GM23338 (cell line): ENCODE results near the gene VENTX. TPM values are rescaled to one million over a fixed set of nuclear protein-coding genes. Genes with fewer than 3 reads are reported as not detected.

Experiments used
- ATAC-seq: fragments of 200-7000 bp; cut with Tn5 transposase; 3 replicates; pipeline ENCODE4 v1.9.1; 2020
- DNase-seq: peaks from one replicate; pipeline ENCODE4 v3.0.0-alpha.2; 2015; ENCODE audit warnings: low spot score
- H2AFZ ChIP-seq: fragments of 200-600 bp; sonication (generic); 2 replicates; pipeline ENCODE4 v1.8.0; 2016; ENCODE audit warnings: antibody characterized with exemption, mild to moderate bottlenecking, moderate library complexity
- H3F3A ChIP-seq: fragments of 200-600 bp; sonication (generic); replicated peaks from 2 replicates; pipeline ENCODE4 v1.8.0; 2017; ENCODE audit warnings: antibody characterized with exemption, mixed run types, low read depth
- H3K27ac ChIP-seq: fragments of 200-600 bp; sonication (generic); 2 replicates; pipeline ENCODE4 v1.6.1; 2016; ENCODE audit warnings: low read depth
- H3K27me3 ChIP-seq: fragments of 200-600 bp; sonication (generic); 2 replicates; pipeline ENCODE4 v1.8.0; 2016; ENCODE audit warnings: mild to moderate bottlenecking, mixed run types, moderate library complexity; ENCODE audit not compliant: insufficient read depth
- H3K36me3 ChIP-seq: fragments of 200-600 bp; sonication (generic); 2 replicates; pipeline ENCODE4 v1.8.0; 2016; ENCODE audit warnings: mild to moderate bottlenecking; ENCODE audit not compliant: insufficient read depth
- H3K4me1 ChIP-seq: fragments of 200-600 bp; sonication (generic); 2 replicates; pipeline ENCODE4 v1.8.0; 2016; ENCODE audit warnings: mild to moderate bottlenecking, moderate library complexity; ENCODE audit not compliant: insufficient read depth
- H3K4me2 ChIP-seq: fragments of 200-600 bp; sonication (generic); 2 replicates; pipeline ENCODE4 v1.7.1; 2017; ENCODE audit warnings: mixed run types
- H3K4me3 ChIP-seq: fragments of 200-600 bp; sonication (generic); 2 replicates; pipeline ENCODE4 v1.6.1; 2016; ENCODE audit warnings: mixed run types
- H3K79me2 ChIP-seq: fragments of 200-600 bp; sonication (generic); replicated peaks from 2 replicates; pipeline ENCODE4 v1.8.0; 2017; ENCODE audit warnings: mild to moderate bottlenecking; ENCODE audit not compliant: insufficient read depth
- H3K9me2 ChIP-seq: fragments of 200-600 bp; sonication (generic); 2 replicates; pipeline ENCODE4 v1.8.0; 2017; ENCODE audit not compliant: insufficient read depth
- H4K20me1 ChIP-seq: fragments of 200-600 bp; sonication (generic); replicated peaks from 2 replicates; pipeline ENCODE4 v1.8.0; 2017; ENCODE audit warnings: mild to moderate bottlenecking; ENCODE audit not compliant: insufficient read depth
- H3K27ac Mint-ChIP-seq: 2 replicates; pipeline ENCODE4 v1.8.0; 2020; ENCODE audit warnings: inconsistent platforms, mild to moderate bottlenecking, moderate library complexity, mixed read lengths
- H3K27me3 Mint-ChIP-seq: 3 replicates; pipeline ENCODE4 v1.8.0; 2022; ENCODE audit warnings: low read depth, mild to moderate bottlenecking, moderate library complexity, mixed read lengths, inconsistent platforms; ENCODE audit not compliant: insufficient read depth, poor library complexity
- H3K36me3 Mint-ChIP-seq: 3 replicates; pipeline ENCODE4 v1.8.0; 2021; ENCODE audit warnings: low read depth, mild to moderate bottlenecking, inconsistent platforms, moderate library complexity, mixed read lengths
- H3K4me1 Mint-ChIP-seq: 3 replicates; pipeline ENCODE4 v1.8.0; 2020; ENCODE audit warnings: mild to moderate bottlenecking, inconsistent platforms, mixed read lengths
- H3K4me3 Mint-ChIP-seq: 3 replicates; pipeline ENCODE4 v1.8.0; 2021; ENCODE audit warnings: moderate library complexity, mild to moderate bottlenecking, inconsistent platforms, mixed read lengths
- H3K9me3 Mint-ChIP-seq: 3 replicates; pipeline ENCODE4 v1.8.0; 2020; ENCODE audit warnings: moderate library complexity, mild to moderate bottlenecking, inconsistent platforms, mixed read lengths
- CTCF ChIP-seq, 2 experiments: fragments of 200-600 bp in 1 of 2; sonication (generic) in 1 of 2; conservative IDR thresholded peaks; 2 replicates each; pipeline versions ENCODE4 v1.5.1 to v1.6.1; 2016 to 2017; ENCODE audit warnings: antibody characterized with exemption in 2 of 2, low read depth in 2 of 2, mild to moderate bottlenecking in 2 of 2, moderate library complexity in 1 of 2
- EZH2 ChIP-seq: fragments of 200-600 bp; sonication (generic); IDR thresholded peaks from one replicate; pipeline ENCODE4 v1.8.0; 2017; ENCODE audit warnings: antibody characterized with exemption, mild to moderate bottlenecking, low read depth; ENCODE audit not compliant: unreplicated experiment
- EZH2phosphoT487 ChIP-seq: fragments of 200-600 bp; sonication (generic); IDR thresholded peaks from one replicate; pipeline ENCODE4 v1.8.1; 2018; ENCODE audit warnings: antibody characterized with exemption; ENCODE audit not compliant: unreplicated experiment
- NANOG ChIP-seq: IDR thresholded peaks from 2 replicates; pipeline ENCODE4 v1.6.1; 2016; ENCODE audit warnings: antibody characterized with exemption, borderline replicate concordance
- POLR2AphosphoS5 ChIP-seq: IDR thresholded peaks from 2 replicates; pipeline ENCODE4 v1.6.1; 2016; ENCODE audit warnings: antibody characterized with exemption, low read depth
- REST ChIP-seq: IDR thresholded peaks from one replicate; pipeline ENCODE4 v1.6.1; 2018; ENCODE audit warnings: antibody characterized with exemption; ENCODE audit not compliant: unreplicated experiment
- STAT1 ChIP-seq: IDR thresholded peaks from one replicate; pipeline ENCODE4 v1.6.1; 2016; ENCODE audit warnings: antibody characterized with exemption; ENCODE audit not compliant: unreplicated experiment
- ZNF114 ChIP-seq: fragments of 250-450 bp; sonication (Bioruptor Pico); IDR thresholded peaks from 2 replicates; pipeline ENCODE4 v1.5.0; 2020; ENCODE audit warnings: mild to moderate bottlenecking, moderate library complexity
- ZNF331 ChIP-seq: fragments of 250-450 bp; sonication (Bioruptor Pico); IDR thresholded peaks from 2 replicates; pipeline ENCODE4 v1.5.0; 2020; ENCODE audit warnings: low read depth, mild to moderate bottlenecking, moderate library complexity
- ZNF462 ChIP-seq: fragments of 250-450 bp; sonication (Bioruptor Pico); IDR thresholded peaks from 2 replicates; pipeline ENCODE4 v1.5.0; 2020; ENCODE audit warnings: mild to moderate bottlenecking, moderate library complexity
- polyA plus RNA-seq: library from polyadenylated mRNA; unstranded; fragments of >200 nt; fragmentation: Nextera tagmentation; extraction: Ambion mirVana; gene quantifications from 2 replicates; pipeline ENCODE4 v1.2.1, GENCODE V29; 2016
- total RNA-seq: library from RNA; depleted of rRNA; stranded (reverse); fragments of >200 nt; shearing (Covaris generic); gene quantifications from 2 replicates; pipeline ENCODE4 v1.2.3, GENCODE V29; 2014

The VENTX gene
- total and polyA plus RNA-seq, 2 experiments from 2014 or later = 4.8 to 8.1 TPM

- TF ChIP-seq REST (no peak), ZNF462 (no peak), EZH2phosphoT487 (no peak), ZNF331 (CRISPR knock-in tag) (no peak), ZNF114 (no peak), STAT1 (no peak)
Measured at GRCh38 chr10:133218891-133219290, 18.8 kb upstream of the VENTX start (continued).

GRCh38 chr10:133219782-133220181, 17.9 kb upstream of the VENTX start:
- no peak overlapping the region for H3K27ac ChIP-seq
- H3K4me1 ChIP-seq = 0 out of 2 replicates have a peak, but pooled peaks cover 4% of the 10 kb centered on the region
- Mint-ChIP-seq H3K36me3 (no peaks in the 10 kb centered on the region), H3K27me3 (peaks cover 13% of the 10 kb centered on the region), H3K9me3 (no peaks in the 10 kb centered on the region; the same call in 2 of the 3 replicates), H3K4me3 (peak overlapping the region; percentile 42; the same call in 2 of the 3 replicates), H3K27ac (no peak overlapping the region), H3K4me1 (peaks cover 3% of the 10 kb centered on the region)
- no peaks in the 10 kb centered on the region for H3K36me3 ChIP-seq
- H3F3A ChIP-seq = peaks cover 14% of the 10 kb centered on the region; the same call in 1 of the 2 replicates
- H3K27me3 ChIP-seq = no peaks in the 10 kb centered on the region
- H3K4me3 ChIP-seq = peak overlapping the region; percentile 41; the same call in 1 of the 2 replicates
- no peaks in the 10 kb centered on the region for H3K79me2 ChIP-seq
- no peaks in the 10 kb centered on the region for H3K9me2 ChIP-seq
- DNase-seq = peak; percentile 87
- H3K4me2 ChIP-seq = peak overlapping the region; percentile 68
- H4K20me1 ChIP-seq = no peaks in the 10 kb centered on the region
- ATAC-seq = peak; percentile 79
- H2AFZ ChIP-seq = peak overlapping the region; percentile 59; the same call in 1 of the 2 replicates
- no peak for TF ChIP-seq NANOG
- TF ChIP-seq CTCF (conservative IDR thresholded peaks at IDR 0.05; ENCODE audit: low read depth in 2 of 2) = no peak; a peak in 1 of 4 replicates
- no peak for TF ChIP-seq EZH2
- TF ChIP-seq POLR2AphosphoS5 = no peak
- no peak for TF ChIP-seq STAT1
- TF ChIP-seq ZNF331 (CRISPR knock-in tag) = no peak
- no peak for TF ChIP-seq REST
